Measurements from ENCODE around the gene GNG3.

GNG3 gene

GRCh38 chr11:62707277-62707861 is at the start of gene GNG3, which contains the start of gene BSCL2:
GNG3 (plus strand) TSS chr11:62707676; CDS start chr11:62708296, 620 bp downstream.
BSCL2 (minus strand) TSS chr11:62707424; CDS start chr11:62707195, 229 bp downstream.
- H3K4me3 ChIP-seq (ENCODE audit: low read depth, low read length): peak within 1 kb of the TSS; percentile 56
- TF ChIP-seq, protein P1, sequence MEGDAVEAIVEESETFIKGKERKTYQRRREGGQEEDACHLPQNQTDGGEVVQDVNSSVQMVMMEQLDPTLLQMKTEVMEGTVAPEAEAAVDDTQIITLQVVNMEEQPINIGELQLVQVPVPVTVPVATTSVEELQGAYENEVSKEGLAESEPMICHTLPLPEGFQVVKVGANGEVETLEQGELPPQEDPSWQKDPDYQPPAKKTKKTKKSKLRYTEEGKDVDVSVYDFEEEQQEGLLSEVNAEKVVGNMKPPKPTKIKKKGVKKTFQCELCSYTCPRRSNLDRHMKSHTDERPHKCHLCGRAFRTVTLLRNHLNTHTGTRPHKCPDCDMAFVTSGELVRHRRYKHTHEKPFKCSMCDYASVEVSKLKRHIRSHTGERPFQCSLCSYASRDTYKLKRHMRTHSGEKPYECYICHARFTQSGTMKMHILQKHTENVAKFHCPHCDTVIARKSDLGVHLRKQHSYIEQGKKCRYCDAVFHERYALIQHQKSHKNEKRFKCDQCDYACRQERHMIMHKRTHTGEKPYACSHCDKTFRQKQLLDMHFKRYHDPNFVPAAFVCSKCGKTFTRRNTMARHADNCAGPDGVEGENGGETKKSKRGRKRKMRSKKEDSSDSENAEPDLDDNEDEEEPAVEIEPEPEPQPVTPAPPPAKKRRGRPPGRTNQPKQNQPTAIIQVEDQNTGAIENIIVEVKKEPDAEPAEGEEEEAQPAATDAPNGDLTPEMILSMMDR (IDR thresholded peaks at IDR 0.05; ENCODE audit: low read depth, low read length, missing control alignments): no peak
- DNase-seq (ENCODE audit: low read depth): no peak

DNA sequence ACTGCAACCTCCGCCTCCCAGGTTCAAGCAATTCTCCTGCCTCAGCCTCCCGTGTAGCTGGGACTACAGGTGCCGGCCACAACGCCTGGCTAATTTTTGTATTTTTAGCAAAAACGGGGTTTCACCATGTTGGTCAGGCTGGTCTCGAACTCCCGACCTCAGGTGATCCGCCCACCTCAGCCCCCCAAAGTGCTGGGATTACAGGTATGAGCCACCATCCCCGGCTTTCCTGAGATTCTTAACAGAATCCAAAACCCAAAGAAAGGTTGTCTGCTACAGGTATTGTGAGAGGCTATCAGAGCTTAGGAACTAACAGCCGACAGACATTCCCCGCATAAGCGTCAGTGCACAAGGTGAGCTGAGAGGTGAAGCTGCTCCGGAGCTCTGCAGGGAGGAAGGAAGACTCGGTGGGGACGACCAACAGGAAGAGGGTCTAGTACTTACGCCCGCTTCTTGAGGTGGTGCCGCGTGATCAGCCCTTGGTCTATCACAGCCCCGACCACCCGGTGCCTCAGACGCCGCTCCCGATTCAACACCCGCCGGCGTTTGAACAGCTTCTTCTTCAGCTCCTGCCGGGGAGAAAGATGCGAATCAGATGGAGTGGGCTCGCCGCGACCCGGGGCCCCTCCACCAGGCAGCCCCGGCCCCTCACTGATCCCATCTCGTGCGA is 42.9 kb upstream of the GNG3 start:
- TF ChIP-seq, protein P1 (IDR thresholded peaks at IDR 0.05; ENCODE audit: low read depth, low read length, missing control alignments): no peak
- DNase-seq (ENCODE audit: low read depth): no peak

DNA sequence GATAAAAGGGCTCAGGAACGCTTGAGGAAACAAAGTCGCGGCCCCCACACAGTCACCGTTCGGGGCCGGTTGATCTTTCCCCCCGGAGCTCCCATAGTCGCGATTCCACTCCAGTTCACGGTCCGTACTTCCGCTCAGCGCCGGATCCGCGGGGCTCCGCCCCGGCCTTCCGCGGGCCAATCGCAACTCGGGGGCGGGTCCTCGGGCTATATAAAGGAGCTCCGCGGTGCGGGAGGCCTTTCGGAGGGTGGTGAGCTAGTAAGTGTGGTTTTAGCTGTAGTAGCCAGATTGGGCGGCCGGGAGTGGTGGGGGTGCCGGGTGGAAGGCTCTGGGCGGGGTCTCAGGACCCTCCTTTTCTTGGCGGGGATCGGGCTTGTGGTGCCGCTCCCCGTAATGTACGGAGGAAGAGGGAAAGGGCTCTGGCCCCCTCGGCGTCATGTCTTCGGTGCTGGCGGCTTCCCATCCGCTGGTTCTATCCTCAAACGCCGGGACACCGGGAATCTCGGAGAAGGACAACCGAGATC is 42.3 kb upstream of the GNG3 start, which contains the start of the genes C11orf98 and CSKMT:
TSS of gene C11orf98 (minus strand) at position 136 of the 524 bp plus-strand sequence. CDS start at position 95, 41 bp downstream.
TSS of gene CSKMT (plus strand) at position 238 of the 524 bp plus-strand sequence. CDS start 568 bp downstream, outside the sequence.
- peak within 1 kb of the TSS; percentile 69 for H3K4me3 ChIP-seq (ENCODE audit: low read depth, low read length)
- TF ChIP-seq, protein P1 (IDR thresholded peaks at IDR 0.05; ENCODE audit: low read depth, low read length, missing control alignments): no peak
- DNase-seq (ENCODE audit: low read depth): peak; percentile 74

More for the DNA sequence above, 42.9 kb upstream of the GNG3 start:
- H3K4me3 ChIP-seq (ENCODE audit: low read depth, low read length): peak overlapping the region; percentile 69

DNA sequence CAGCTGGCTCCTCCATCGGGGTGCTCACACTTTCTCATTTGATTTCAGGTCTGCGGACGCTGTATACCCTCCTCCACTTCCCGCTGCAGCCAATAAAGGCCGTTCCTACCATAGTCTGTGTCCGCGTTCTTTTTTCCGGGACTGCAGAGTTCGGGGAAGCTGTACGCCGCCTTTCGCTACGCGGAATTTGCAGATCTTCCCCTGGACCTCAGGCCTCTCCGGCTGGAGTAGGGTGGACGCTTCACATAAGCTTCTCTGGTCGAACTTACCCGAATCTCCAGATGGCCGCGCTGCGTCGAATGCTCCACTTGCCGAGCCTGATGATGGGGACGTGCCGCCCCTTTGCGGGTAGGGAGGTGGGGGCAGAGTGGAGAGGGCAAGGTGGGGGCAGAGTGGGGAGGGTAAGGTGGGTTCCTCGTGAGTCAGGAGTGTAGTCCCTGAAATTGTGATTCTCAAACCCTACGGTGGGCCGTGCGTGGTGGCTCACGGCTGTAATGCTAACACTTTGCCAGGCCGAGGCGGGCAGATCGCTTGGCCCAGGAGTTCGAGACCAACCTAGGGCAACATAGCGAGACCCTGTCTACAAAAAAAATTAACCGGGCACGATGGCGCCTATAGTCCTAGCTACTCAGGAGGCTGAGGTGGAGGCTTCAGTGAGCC is 41.7 kb upstream of the GNG3 start:
- no peak for DNase-seq (ENCODE audit: low read depth)
- TF ChIP-seq, protein P1 (IDR thresholded peaks at IDR 0.05; ENCODE audit: low read depth, low read length, missing control alignments): no peak
- peak overlapping the region; percentile 69 for H3K4me3 ChIP-seq (ENCODE audit: low read depth, low read length)

- no peak for DNase-seq (ENCODE audit: low read depth)
- peak overlapping the region; percentile 69 for H3K4me3 ChIP-seq (ENCODE audit: low read depth, low read length)
- TF ChIP-seq, protein P1 (IDR thresholded peaks at IDR 0.05; ENCODE audit: low read depth, low read length, missing control alignments): no peak
These were observed 41.1 kb upstream of the GNG3 start for GRCh38 chr11:62666259-62666926.

DNA sequence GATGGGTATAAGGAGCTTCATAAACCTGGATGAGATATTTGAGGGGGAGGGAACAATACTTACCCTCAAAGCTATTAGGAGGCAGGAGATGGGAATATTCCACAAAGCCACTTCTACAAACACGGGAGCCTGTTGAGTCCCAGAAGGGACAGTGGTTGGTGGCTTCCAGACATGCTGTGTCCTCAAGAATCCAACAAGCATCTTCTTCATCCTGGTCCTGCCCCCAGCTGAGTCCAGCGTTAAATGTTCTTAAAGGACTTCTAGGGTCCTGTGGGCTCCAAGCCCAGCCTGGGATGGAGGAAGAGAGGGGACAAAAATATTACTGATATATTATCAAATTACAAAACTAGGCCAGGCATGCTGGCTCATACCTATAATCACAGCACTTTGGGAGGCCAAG is 40.0 kb upstream of the GNG3 start:
- TF ChIP-seq, protein P1 (IDR thresholded peaks at IDR 0.05; ENCODE audit: low read depth, low read length, missing control alignments): no peak
- no peak for DNase-seq (ENCODE audit: low read depth)
- peak overlapping the region; percentile 69; the same call in 1 of the 2 replicates for H3K4me3 ChIP-seq (ENCODE audit: low read depth, low read length)

All from GM12864 (cell line).